Body of pancreas (tissue), 4 donors: ENCODE measurements around the gene HNF1A. TPM values are rescaled to one million over a fixed set of nuclear protein-coding genes. Genes with fewer than 3 reads are reported as not detected.

Source experiments
- ATAC-seq: fragments of 150-250 bp; one replicate; pipeline ENCODE4 v1.9.1; 2016
- DNase-seq, 4 donors: peaks; one replicate each; pipeline ENCODE4 v3.0.0-alpha.2; 2019
- H3K27ac ChIP-seq, 4 donors: fragments of 200-600 bp; sonication (generic); 1 replicate in 3 of 4; 2 replicates in 1 of 4; pipeline versions ENCODE4 v1.5.1 to v1.6.1; 2016 to 2019; ENCODE audit warnings: mild to moderate bottlenecking in 1 of 4, mixed read lengths in 1 of 4, moderate library complexity in 1 of 4
- H3K27me3 ChIP-seq, 2 donors: fragments of 200-600 bp; sonication (generic); one replicate each; pipeline ENCODE4 v1.6.0; 2016; ENCODE audit warnings: mild to moderate bottlenecking in 1 of 2
- H3K36me3 ChIP-seq, 2 donors: fragments of 200-600 bp; sonication (generic); replicated peaks in 1 of 2; 2 replicates each; pipeline ENCODE4 v1.5.1; 2016; ENCODE audit warnings: low read depth in 2 of 2; ENCODE audit not compliant: insufficient read depth in 1 of 2
- H3K4me1 ChIP-seq: fragments of 200-600 bp; sonication (generic); one replicate; pipeline ENCODE4 v1.6.0; 2016
- H3K4me3 ChIP-seq, 2 donors: fragments of 200-600 bp; sonication (generic); 1 replicate in 1 of 2; 2 replicates in 1 of 2; pipeline ENCODE4 v1.5.1; 2016 to 2019
- H3K9me3 ChIP-seq, 3 donors: fragments of 200-600 bp; sonication (generic); 1 replicate in 2 of 3; 2 replicates in 1 of 3; pipeline ENCODE4 v1.5.1; 2016
- POLR2A ChIP-seq, 3 donors: fragments of 450-650 bp; IDR thresholded peaks; one replicate each; pipeline ENCODE4 v1.6.1; 2016; ENCODE audit warnings: antibody characterized with exemption in 3 of 3, mild to moderate bottlenecking in 2 of 3
- WGBS, 2 donors: methylation state at CpG; one replicate each; pipeline ENCODE4 v1.1.5; 2017; 5-methylcytosine and 5-hydroxymethylcytosine counted together
- intact Hi-C: fragments of 100-400 bp; cut with DNase I; formaldehyde crosslinking; loops from one replicate; pipeline ENCODE4 v1.15.1; 2023
- total RNA-seq, 2 donors: library from RNA; depleted of rRNA; stranded (reverse); fragments of >200 nt; gene quantifications; one replicate each; pipeline ENCODE4 v1.1.0, GENCODE V29; 2016
- TF ChIP-seq, protein P1 (sequence below), 7 experiments: fragments of 450-650 bp in 4 of 7; fragments of 200-600 bp in 3 of 7; sonication (generic) in 3 of 7; IDR thresholded peaks; one replicate each; pipeline ENCODE4 v1.5.1; 2016 to 2019; ENCODE audit warnings: antibody characterized with exemption in 7 of 7

Gene HNF1A
- total RNA-seq, 2 donors from 2014 or later: 11.9 to 13.2 TPM

DNA sequence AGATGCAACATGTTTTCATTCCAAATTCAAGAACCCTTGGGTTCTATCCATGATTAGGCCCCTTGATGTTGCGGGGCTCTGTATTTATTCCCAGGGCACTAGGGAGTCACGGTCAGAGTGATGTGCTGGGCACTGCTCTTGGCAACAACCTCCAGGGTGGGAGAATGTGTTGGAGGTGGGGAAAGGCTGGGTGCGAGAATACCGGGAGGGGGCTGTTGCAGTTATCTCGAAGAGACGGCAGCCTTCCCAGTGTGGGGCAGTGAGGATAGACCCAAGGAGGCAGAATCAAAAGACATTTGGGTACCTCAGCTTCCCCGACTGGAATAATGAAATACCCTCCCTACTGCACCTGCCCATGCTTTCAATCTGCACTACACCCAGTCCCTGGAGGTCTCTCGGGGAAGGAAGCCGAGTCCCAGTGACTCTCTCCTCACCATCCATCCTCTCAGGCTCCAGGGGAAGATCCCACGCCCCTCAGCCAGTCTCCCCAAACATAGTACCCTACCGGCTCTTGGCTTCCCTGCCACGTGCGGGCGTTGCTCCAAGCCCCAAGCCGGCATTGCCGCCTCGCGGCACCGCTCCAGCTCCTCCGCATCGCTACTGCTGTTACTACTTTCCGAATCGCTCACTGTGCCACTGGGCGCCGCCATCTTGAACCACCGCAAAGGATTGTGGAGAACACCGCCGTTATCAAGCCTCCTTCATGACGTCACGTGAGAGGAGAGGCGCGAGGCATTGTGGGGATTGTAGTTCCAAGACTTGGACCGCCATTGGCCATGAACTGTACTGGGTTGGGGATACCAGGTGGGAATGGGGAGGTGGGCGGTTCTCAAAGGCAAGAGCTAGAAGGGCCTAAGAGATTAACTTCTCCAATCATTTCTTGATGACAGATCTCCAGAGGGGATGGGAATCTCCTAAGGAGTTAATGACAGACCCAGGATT, 37.8 kb downstream of the HNF1A start, which contains the start of gene C12orf43:
Gene C12orf43, minus strand, starts transcription at position 663 of the 942 bp plus-strand sequence. Its CDS starts 13 bp downstream, at position 650.
- ATAC-seq (peak; percentile 99), DNase-seq (peak; percentile 90 to 93 (median 92))
- Histone ChIP-seq H3K27me3 (no peaks in the 10 kb centered on the region), H3K4me3 (peak within 1 kb of the TSS; percentile 87 to 89), H3K36me3 (no peaks in the 10 kb centered on the region), H3K27ac (peak within 1 kb of the TSS; percentile 25 to 71 (median 63)), H3K4me1 (peaks cover 9% of the 10 kb centered on the region), H3K9me3 (no peaks in the 10 kb centered on the region)
- intact Hi-C loops: no loop called here
- TF ChIP-seq, protein P1, sequence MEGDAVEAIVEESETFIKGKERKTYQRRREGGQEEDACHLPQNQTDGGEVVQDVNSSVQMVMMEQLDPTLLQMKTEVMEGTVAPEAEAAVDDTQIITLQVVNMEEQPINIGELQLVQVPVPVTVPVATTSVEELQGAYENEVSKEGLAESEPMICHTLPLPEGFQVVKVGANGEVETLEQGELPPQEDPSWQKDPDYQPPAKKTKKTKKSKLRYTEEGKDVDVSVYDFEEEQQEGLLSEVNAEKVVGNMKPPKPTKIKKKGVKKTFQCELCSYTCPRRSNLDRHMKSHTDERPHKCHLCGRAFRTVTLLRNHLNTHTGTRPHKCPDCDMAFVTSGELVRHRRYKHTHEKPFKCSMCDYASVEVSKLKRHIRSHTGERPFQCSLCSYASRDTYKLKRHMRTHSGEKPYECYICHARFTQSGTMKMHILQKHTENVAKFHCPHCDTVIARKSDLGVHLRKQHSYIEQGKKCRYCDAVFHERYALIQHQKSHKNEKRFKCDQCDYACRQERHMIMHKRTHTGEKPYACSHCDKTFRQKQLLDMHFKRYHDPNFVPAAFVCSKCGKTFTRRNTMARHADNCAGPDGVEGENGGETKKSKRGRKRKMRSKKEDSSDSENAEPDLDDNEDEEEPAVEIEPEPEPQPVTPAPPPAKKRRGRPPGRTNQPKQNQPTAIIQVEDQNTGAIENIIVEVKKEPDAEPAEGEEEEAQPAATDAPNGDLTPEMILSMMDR (IDR thresholded peaks at IDR 0.05): no peak
- TF ChIP-seq POLR2A (IDR thresholded peaks at IDR 0.05): peak in 2 of 3 donors; percentile 63 to 75
- 0 to 3% methylated on average over 11 to 34 of the region's 34 CpGs for WGBS, 2 donors

DNA sequence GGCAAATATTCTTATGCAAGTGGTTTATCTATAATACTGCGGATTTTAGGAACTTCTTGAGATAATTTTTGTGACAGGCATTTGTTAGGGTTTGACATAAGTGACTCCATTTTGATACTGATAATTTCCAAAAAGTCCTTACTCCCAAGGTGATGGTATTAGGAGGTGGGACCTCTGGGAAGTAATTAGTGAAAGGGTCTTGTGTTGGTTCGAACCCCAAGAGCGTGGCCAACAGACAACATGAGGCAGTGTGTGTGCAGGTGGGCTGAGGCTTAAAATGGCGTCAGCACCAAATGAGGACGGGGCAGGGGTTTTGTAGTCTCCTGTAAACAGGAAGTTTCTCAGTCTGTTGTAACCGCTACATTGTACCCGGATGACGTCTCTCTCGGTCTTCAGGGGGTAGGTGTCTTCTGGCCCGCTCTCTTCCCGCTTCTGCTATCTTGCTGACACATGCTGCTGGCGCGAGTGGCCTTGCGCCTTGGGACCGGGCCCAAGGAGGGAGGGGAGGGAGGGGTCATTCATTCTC, 39.7 kb downstream of the HNF1A start:
- no peaks in the 10 kb centered on the region for H3K27me3 ChIP-seq
- H3K4me1 ChIP-seq: peaks cover 18% of the 10 kb centered on the region
- no peaks in the 10 kb centered on the region for H3K36me3 ChIP-seq
- H3K9me3 ChIP-seq: no peaks in the 10 kb centered on the region
- intact Hi-C loops: no loop called here
- H3K27ac ChIP-seq: no peak overlapping the region
- TF ChIP-seq POLR2A (IDR thresholded peaks at IDR 0.05): no peak
- no peak for DNase-seq
- no peak overlapping the region for H3K4me3 ChIP-seq
- ATAC-seq: no peak
- 85 to 88% methylated on average over 15 of the region's 15 CpGs for WGBS, 2 donors

DNA sequence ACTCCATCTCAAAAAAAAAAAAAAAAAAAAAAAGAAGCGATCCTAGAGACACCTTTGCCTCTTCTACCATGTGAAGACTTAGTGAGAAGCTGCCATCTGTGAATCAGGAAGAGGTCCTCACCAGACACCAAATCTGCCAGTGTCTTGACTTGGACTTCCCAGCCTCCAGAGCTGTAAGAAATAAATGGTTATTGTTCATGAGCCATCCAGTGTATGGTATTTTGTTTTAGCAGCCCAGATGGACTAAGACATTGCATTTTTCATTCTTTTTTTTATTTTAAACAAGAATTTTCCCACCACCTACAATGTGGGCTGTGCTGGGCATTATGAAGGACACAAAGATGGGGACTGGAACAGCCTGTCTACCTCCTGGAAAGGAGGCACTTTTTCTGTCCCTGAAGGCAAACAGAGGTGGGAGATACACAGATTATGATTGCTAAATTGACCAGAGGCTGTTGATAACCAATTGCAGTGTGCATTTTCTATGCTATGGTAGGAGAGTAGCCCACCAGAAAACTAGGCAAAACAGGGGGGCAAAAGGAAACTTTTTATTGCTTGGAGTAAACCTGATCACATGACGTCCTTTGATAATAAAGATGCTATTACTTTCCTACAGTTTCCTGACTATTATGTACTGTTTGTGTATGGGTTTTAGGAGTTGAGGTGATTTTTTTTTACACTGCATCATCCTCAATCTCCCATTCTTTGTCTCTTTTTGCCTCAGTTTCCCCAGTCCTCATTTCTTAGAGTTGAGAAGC, 40.7 kb downstream of the HNF1A start:
- H3K27me3 ChIP-seq: no peaks in the 10 kb centered on the region
- WGBS, 2 donors: 91 to 94% methylated on average over 2 of the region's 2 CpGs
- no peaks in the 10 kb centered on the region for H3K36me3 ChIP-seq
- ATAC-seq (no peak), DNase-seq (no peak)
- H3K27ac ChIP-seq: no peak overlapping the region
- TF ChIP-seq POLR2A (IDR thresholded peaks at IDR 0.05): no peak
- TF ChIP-seq, protein P1 (IDR thresholded peaks at IDR 0.05): no peak
- H3K4me3 ChIP-seq: no peak overlapping the region
- intact Hi-C loops: no loop called here
- no peaks in the 10 kb centered on the region for H3K9me3 ChIP-seq
- H3K4me1 ChIP-seq: peaks cover 18% of the 10 kb centered on the region

DNA sequence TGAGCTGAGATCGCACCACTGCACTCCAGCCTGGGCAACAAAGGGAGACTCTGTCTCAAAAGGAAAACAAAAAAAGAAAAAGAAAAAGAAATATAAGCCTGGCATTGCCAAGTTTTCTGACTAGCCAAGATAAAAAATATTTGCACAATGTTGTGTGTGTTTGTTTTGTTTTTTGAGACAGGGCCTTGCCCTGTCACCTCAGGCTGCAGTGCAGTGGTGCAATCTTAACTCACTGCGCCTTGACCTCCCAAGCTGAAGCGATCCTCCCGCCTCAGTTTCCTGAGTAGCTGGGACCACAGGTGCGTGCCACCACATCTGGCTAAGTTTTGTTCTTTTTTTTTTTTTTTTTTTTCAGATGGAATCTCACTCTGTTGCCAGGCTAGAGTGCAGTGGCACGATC, 43.4 kb downstream of the HNF1A start:
- WGBS, 2 donors: 27 to 30% methylated on average over 6 of the region's 6 CpGs
- H3K36me3 ChIP-seq: no peaks in the 10 kb centered on the region
- DNase-seq: no peak
- H3K4me3 ChIP-seq: no peak overlapping the region
- H3K27me3 ChIP-seq: no peaks in the 10 kb centered on the region
- H3K9me3 ChIP-seq: no peaks in the 10 kb centered on the region
- intact Hi-C loops: no loop called here
- peak; percentile 40 for ATAC-seq
- H3K27ac ChIP-seq: no peak overlapping the region
- TF ChIP-seq, protein P1 (IDR thresholded peaks at IDR 0.05): no peak
- TF ChIP-seq POLR2A (IDR thresholded peaks at IDR 0.05): no peak
- H3K4me1 ChIP-seq: peaks cover 10% of the 10 kb centered on the region

DNA sequence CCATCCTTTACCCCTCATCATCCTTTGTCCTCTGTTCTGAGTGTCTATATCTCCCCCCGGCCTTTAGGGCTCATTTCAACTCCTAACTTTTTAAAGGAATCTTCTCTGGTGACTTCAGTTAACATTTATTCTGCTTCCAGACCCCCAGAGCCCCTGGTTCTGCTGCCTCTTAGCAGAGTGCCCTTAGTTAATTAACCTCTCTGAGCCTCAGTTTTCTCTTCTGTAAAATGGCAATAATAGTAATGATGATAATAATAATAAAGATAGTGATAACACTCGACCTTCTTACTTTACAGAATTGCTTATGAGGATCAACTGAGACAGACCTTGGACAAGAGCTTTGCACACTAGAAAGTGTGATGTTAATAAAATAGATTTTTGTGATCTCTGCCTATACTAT, 44.4 kb downstream of the HNF1A start:
- ATAC-seq (no peak), DNase-seq (no peak)
- H3K4me1 ChIP-seq: peaks cover 10% of the 10 kb centered on the region
- intact Hi-C loops: no loop called here
- no peaks in the 10 kb centered on the region for H3K36me3 ChIP-seq
- no peaks in the 10 kb centered on the region for H3K9me3 ChIP-seq
- WGBS, 2 donors: 61 to 71% methylated on average over 2 of the region's 2 CpGs
- H3K27ac ChIP-seq: no peak overlapping the region
- H3K27me3 ChIP-seq: no peaks in the 10 kb centered on the region
- TF ChIP-seq, protein P1 (IDR thresholded peaks at IDR 0.05): no peak
- TF ChIP-seq POLR2A (IDR thresholded peaks at IDR 0.05): no peak
- no peak overlapping the region for H3K4me3 ChIP-seq
